Stimulated activated CD4-positive, alpha-beta T cell treated with anti-CD3 and anti-CD28 coated beads, Interleukin-4, amount 100 ng/mL, for 48 hours (primary cell): ENCODE results near the gene SLC10A3.
A peak's percentile ranks its signal among the peaks of the same experiment; 100 is the strongest.
"Not testable (repeated sequence)": the region's sequence is repeated elsewhere in the genome, so short reads cannot be mapped to it uniquely, and the experiment has no call there.

ENCODE experiments used
- DNase-seq, 2 donors: peaks; one replicate each; pipeline ENCODE4 v3.0.0-alpha.2; 2020; ENCODE audit warnings: low read depth in 2 of 2

The SLC10A3 gene

GRCh38 chrX:154511761-154512160 is 21.3 kb upstream of the SLC10A3 start:
- no peak for DNase-seq

GRCh38 chrX:154509455-154509854 is 19.0 kb upstream of the SLC10A3 start:
- DNase-seq = no peak

- DNase-seq = no peak
Observed at GRCh38 chrX:154508384-154508745, 17.9 kb upstream of the SLC10A3 start.

GRCh38 chrX:154507673-154508383 is 17.4 kb upstream of the SLC10A3 start:
- DNase-seq = no peak

GRCh38 chrX:154506483-154507332 is 16.3 kb upstream of the SLC10A3 start:
- no peak for DNase-seq

GRCh38 chrX:154505734-154506133 is 15.3 kb upstream of the SLC10A3 start:
- no peak for DNase-seq

- no peak for DNase-seq
Observed at GRCh38 chrX:154502989-154503388, 12.6 kb upstream of the SLC10A3 start.

- DNase-seq = no peak
Observed at GRCh38 chrX:154502098-154502497, 11.7 kb upstream of the SLC10A3 start.

- not testable (repeated sequence) for DNase-seq
Observed at GRCh38 chrX:154501423-154501822, 11.0 kb upstream of the SLC10A3 start.

GRCh38 chrX:154496591-154497137 is 6.2 kb upstream of the SLC10A3 start:
- not testable (repeated sequence) for DNase-seq

GRCh38 chrX:154495472-154495922 is 5.1 kb upstream of the SLC10A3 start:
- no peak for DNase-seq

- DNase-seq = no peak
Observed at GRCh38 chrX:154494715-154495114, 4.3 kb upstream of the SLC10A3 start.

- peak in 1 of 2 donors; percentile 18 for DNase-seq
Observed at GRCh38 chrX:154490021-154490413, 412 bp downstream of the SLC10A3 start.

- no peak for DNase-seq
Observed at GRCh38 chrX:154489182-154489581, 1.2 kb downstream of the SLC10A3 start.

GRCh38 chrX:154488336-154489075 is 1.9 kb downstream of the SLC10A3 start:
- no peak for DNase-seq

- no peak for DNase-seq
Observed at GRCh38 chrX:154487518-154488290, 2.7 kb downstream of the SLC10A3 start.

- DNase-seq = peak; percentile 29 to 39
Observed at GRCh38 chrX:154486396-154487207, 3.8 kb downstream of the SLC10A3 start, which contains the start of gene UBL4A. TSS of gene UBL4A (minus strand) at chrX:154486615. CDS start at chrX:154486584, 31 bp downstream.

- DNase-seq = no peak
Observed at GRCh38 chrX:154486052-154486395, 4.4 kb downstream of the SLC10A3 start.

GRCh38 chrX:154485150-154486051 is 5.0 kb downstream of the SLC10A3 start:
- no peak for DNase-seq
